A204.1 (cell line): ENCODE data around the gene ABCF1.
"Not testable (repeated sequence)": the region's sequence is repeated elsewhere in the genome, so short reads cannot be mapped to it uniquely, and the experiment has no call there.

Source experiments
- FAIRE-seq: peaks from 2 replicates; lab custom pipeline; 2012; peaks lifted over from hg19 to GRCh38; lab: Jason Lieb, UNC

Gene ABCF1

DNA sequence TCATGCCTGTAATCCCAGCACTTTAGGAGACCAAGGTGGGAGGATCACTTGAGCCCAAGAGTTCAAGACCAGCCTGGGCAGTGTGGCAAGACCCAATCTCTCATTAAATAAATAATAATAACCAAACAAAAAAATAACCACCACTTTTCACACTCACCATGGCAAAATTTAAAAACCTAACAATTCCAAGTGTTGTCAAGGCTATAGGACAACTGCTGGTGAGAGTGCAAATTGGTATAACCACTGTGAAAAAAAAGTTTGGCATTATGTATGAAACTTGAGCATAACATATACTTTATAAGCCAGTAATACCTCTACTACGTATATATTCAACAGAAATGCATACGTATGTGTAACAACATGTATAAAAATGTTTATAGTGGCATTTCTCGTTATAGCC lies 10.3 kb upstream of the ABCF1 start:
- no peak for FAIRE-seq

GRCh38 chr6:30562470-30563425 lies 8.5 kb upstream of the ABCF1 start:
- no peak for FAIRE-seq

DNA sequence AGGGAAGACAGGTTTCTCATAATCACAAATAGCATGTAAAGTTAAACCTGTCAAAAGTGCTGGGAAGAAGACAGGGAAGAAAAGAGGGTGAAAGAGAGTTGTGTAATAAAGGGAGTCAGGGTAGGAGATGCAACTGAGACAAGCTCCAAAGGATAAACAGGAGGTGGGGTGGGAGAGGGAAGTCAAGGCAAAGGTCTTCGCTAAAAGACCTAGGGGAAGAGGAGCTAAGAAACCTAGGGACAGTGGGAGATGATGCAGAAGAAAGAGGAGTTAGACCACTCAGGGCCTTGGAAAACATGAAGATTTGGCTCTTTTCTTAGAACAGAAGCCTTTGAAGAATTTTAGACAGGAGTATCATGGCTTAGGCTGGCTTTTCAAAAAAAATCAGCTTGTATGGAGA lies 7.1 kb upstream of the ABCF1 start:
- no peak for FAIRE-seq

- FAIRE-seq = no peak
Observed at GRCh38 chr6:30565772-30566171, 5.5 kb upstream of the ABCF1 start.

DNA sequence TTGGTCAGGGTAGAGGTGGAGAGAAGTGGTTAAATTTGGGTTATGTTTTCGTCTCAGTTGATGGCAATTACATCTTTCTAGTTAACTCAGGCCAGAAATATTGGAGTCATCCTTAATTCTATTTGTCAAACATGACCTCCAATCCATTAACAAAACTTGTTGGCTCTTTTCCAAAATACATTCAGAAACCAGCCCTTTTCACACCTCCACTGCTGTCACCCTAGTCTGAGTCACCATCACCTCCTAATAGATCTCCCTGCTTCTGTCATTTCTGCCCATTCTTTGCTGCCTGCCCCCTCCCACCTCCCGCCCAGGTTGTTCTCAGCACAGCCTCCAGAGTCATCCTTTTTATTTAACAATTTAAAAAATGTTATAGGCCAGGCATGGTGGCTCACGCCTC lies 3.0 kb upstream of the ABCF1 start:
- no peak for FAIRE-seq

GRCh38 chr6:30570263-30570662 lies 979 bp upstream of the ABCF1 start:
- no peak for FAIRE-seq

DNA sequence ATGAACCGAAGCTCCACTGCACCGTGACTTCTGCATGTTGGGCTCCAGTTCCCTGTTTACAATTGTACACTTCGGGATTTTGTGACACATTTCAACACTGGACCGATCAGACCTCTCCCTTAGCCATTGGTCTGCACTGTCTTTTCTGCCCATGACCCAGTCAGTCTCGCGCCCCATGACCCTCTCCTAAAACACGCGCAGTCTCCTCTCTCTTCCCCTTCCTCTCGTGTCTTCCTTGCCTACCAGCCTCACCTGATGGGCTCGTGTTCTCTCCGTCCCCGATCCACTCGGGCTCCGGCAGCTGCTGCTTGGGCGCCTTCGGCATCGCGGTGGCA lies 535 bp upstream of the ABCF1 start:
- FAIRE-seq = no peak

- no peak for FAIRE-seq
Observed at GRCh38 chr6:30571762-30572082, 480 bp downstream of the ABCF1 start.

DNA sequence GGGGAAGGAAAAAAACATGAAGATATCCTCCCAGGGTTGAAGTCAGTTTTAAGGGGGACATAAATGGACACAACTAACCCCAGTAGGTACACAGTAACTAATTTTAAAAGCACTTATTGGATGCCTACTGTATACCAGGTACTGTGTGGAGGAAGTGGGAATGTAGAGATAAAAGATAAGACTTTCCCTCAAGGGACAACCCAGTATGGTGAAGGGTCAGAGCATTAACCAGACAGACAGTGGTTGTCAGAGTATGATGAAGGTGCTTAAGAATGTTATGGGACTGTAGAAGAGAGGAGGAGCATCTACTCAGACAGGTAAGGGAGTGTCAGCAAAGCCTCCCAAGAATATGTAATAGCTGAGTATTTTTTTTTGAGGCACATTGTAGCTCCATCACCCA lies 906 bp downstream of the ABCF1 start:
- FAIRE-seq = no peak

DNA sequence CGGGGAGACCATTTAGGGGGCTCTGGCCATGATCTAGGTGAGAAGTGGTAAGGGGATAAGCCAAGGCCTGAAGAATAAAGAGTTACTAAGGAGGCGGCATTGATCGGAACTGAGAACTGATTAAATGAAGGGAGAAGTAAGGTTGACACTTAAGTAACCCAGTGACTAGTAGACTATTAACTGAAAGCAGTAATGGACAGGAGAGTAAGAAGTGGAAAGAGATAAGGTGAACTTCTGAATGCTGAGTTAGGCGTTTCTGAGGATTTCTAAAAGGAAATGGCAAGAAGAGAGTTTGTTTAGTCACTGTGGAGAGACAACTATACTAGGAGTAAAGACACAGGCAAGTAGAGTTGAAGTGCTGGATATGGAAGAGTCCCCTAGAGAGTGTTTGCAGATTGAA lies 1.9 kb downstream of the ABCF1 start:
- FAIRE-seq = no peak

- no peak for FAIRE-seq
Observed at GRCh38 chr6:30578051-30578450, 6.8 kb downstream of the ABCF1 start.

- no peak for FAIRE-seq
Observed at GRCh38 chr6:30583921-30584320, 12.7 kb downstream of the ABCF1 start.

GRCh38 chr6:30589754-30590358 lies 18.6 kb downstream of the ABCF1 start:
- no peak for FAIRE-seq

GRCh38 chr6:30590509-30590908 lies 19.3 kb downstream of the ABCF1 start:
- FAIRE-seq = no peak

- FAIRE-seq = no peak
Observed at GRCh38 chr6:30591008-30591407, 19.8 kb downstream of the ABCF1 start.

DNA sequence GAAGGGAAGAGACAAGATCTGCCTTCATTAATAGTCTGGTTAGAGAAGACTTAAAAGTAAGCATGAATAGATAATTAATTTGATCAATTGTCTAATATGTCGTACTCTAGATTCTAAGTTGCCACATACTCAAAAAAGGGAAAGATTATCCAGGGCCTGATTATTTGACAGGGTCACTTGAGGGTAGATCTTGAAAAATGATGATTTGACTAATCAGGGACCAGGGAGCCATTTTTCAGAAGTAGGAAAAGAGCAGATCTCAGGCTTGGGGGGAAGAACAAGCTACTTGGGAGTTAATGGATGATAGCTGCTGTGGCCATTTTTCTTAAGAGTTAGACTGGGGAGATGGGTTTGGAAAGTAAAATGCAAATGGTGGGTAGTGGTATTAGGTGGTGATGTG lies 21.0 kb downstream of the ABCF1 start:
- FAIRE-seq = no peak

DNA sequence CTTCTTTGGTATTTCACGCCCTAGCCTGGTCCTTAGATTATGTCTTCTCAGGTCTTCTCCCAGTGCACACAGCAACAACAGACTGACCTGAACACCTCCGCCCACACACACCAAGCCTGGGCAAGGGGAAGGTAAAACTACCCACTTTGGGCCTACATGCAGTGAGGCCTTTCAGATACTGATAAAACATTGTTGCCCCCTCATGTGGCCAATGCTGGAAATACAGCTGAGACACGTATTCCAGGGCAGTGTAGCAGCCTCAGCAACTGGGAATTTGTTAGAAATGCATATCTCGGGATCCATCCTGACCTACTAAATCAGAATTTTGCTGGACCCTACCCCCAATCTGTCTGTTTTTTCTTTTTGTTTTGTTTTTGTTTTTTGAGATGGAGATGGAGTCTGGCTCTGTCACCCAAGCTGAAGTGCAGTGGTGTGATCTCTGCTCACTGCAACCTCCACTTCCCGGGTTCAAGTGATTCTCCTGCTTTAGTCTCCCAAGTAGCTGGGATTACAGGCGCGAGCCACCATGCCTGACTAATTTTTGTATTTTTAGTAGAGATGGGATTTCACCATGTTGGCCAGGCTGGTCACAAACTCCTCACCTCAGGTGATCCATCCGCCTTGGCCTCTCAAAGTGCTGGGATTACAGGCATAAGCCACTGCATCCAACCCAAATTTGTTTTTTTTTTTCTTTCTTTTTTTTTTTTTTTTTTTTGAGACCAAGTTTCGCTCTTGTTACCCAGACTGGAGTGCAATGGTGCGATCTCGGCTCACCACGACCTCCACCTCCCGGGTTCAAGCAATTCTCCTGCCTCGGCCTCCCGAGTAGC lies 26.3 kb downstream of the ABCF1 start:
- FAIRE-seq = not testable (repeated sequence)

DNA sequence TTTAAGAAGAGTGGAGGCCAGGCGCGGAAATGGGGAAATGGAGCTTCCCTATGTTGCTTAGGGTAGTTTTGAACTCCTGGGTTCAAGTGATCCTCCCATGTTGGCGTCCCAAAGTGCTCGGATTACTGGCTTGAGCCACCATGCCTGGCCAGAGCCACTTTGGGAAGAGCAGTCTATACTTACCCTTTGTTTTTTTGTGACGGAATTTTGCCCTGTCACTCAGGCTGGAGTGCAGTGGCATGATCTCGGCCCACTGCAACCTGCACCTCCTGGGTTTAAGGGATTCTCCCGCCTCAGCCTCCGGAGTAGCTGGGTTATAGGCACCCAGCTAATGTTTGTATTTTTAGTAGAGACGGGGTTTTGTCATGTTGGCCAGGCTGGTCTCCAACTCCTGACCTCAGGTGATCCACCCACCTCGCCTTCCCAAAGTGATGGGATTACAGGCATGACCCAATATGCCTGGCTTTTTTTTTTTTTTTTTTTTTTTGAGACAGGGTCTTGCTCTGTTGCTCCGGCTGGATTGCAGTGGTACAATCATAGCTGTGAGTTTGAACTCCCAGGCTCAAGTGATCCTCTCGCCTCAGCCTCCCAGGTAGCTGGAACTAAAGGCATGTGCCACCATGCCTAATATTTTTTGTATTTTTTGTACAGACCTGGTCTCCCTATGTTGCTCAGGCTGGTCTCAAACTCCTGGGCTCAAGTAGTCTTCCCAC lies 27.8 kb downstream of the ABCF1 start:
- FAIRE-seq = no peak

DNA sequence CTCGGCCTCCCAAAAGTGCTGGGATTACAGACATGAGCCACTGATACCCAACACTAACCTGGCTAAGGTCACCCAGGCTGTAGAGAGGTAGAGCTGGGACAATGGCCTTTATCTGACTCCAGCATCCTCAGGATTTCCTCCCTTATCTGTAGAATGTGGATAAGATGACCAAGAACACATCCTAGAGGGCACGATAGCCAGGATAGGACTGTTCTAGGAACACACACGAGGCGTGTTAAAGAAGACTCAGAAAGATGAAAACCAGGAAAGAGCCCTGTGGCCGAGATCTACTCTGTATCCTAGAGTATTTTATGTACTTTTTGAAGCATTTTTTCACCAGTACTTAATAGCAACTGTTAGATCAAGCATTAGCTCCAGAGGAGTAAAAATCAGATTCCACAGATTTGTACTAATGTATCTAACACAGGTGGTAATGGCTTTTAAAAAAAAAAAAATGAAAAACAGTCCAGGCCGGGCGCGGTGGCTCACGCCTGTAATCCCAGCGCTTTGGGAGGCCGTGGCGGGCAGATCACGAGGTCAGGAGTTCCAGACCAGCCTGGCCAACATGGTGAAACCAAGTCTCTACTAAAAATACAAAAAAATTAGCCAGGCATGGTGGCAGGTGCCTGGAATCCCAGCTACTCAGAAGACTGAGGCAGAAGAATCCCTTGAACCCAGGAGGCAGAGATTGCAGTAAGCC lies 28.5 kb downstream of the ABCF1 start:
- FAIRE-seq = no peak

GRCh38 chr6:30600451-30600961 lies 29.3 kb downstream of the ABCF1 start:
- no peak for FAIRE-seq

- no peak for FAIRE-seq
Observed at GRCh38 chr6:30601436-30601814, 30.2 kb downstream of the ABCF1 start.
